T-helper 2 cell treated with Interferon-gamma antibody and Interleukin-4, amounts not matched to agents 5 μg/mL and 100 μg/mL, for 36 hours (primary cell): ENCODE data around the gene ADRB1.

ENCODE experiments used
- DNase-seq: peaks from one replicate; pipeline ENCODE4 v3.0.0; 2021; ENCODE audit warnings: low spot score
- H3K27ac Mint-ChIP-seq: one replicate; pipeline ENCODE4 v1.8.0; 2021; ENCODE audit warnings: mild to moderate bottlenecking, mixed read lengths
- H3K27me3 Mint-ChIP-seq: one replicate; pipeline ENCODE4 v1.8.0; 2021; ENCODE audit warnings: low read depth, mixed read lengths
- H3K36me3 Mint-ChIP-seq: one replicate; pipeline ENCODE4 v1.8.0; 2021; ENCODE audit warnings: low read depth, mixed read lengths
- H3K4me1 Mint-ChIP-seq: one replicate; pipeline ENCODE4 v1.8.0; 2021; ENCODE audit warnings: low read depth, mixed read lengths
- H3K4me3 Mint-ChIP-seq: one replicate; pipeline ENCODE4 v1.8.0; 2022; ENCODE audit warnings: mild to moderate bottlenecking, moderate library complexity, mixed read lengths
- H3K9me3 Mint-ChIP-seq: one replicate; pipeline ENCODE4 v1.8.0; 2021; ENCODE audit warnings: mixed read lengths

Gene ADRB1

GRCh38 chr10:114057855-114058254 is 14.2 kb downstream of the ADRB1 start:
- H3K27ac Mint-ChIP-seq, result no peak overlapping the region
- no peak overlapping the region for H3K4me3 Mint-ChIP-seq
- no peaks in the 10 kb centered on the region for H3K36me3 Mint-ChIP-seq
- H3K9me3 Mint-ChIP-seq, result no peaks in the 10 kb centered on the region
- H3K27me3 Mint-ChIP-seq, result peaks cover 66% of the 10 kb centered on the region
- peaks cover 19% of the 10 kb centered on the region for H3K4me1 Mint-ChIP-seq
- no peak for DNase-seq

- Mint-ChIP-seq H3K4me3 (no peak overlapping the region), H3K9me3 (no peaks in the 10 kb centered on the region), H3K27me3 (peaks cover 67% of the 10 kb centered on the region), H3K27ac (no peak overlapping the region), H3K36me3 (no peaks in the 10 kb centered on the region), H3K4me1 (peaks cover 19% of the 10 kb centered on the region)
- DNase-seq, result no peak
Observed at GRCh38 chr10:114058297-114058696, 14.6 kb downstream of the ADRB1 start.

GRCh38 chr10:114059561-114059960 is 15.9 kb downstream of the ADRB1 start:
- Mint-ChIP-seq H3K27ac (no peak overlapping the region), H3K4me3 (no peak overlapping the region), H3K4me1 (peaks cover 19% of the 10 kb centered on the region), H3K36me3 (no peaks in the 10 kb centered on the region), H3K9me3 (no peaks in the 10 kb centered on the region), H3K27me3 (peaks cover 69% of the 10 kb centered on the region)
- DNase-seq, result no peak

- H3K36me3 Mint-ChIP-seq, result no peaks in the 10 kb centered on the region
- peaks cover 71% of the 10 kb centered on the region for H3K27me3 Mint-ChIP-seq
- no peaks in the 10 kb centered on the region for H3K9me3 Mint-ChIP-seq
- H3K4me3 Mint-ChIP-seq, result no peak overlapping the region
- DNase-seq, result no peak
- no peak overlapping the region for H3K27ac Mint-ChIP-seq
- H3K4me1 Mint-ChIP-seq, result peaks cover 19% of the 10 kb centered on the region
Observed at GRCh38 chr10:114060456-114060855, 16.8 kb downstream of the ADRB1 start.

- H3K27me3 Mint-ChIP-seq, result peaks cover 72% of the 10 kb centered on the region
- H3K9me3 Mint-ChIP-seq, result no peaks in the 10 kb centered on the region
- H3K4me1 Mint-ChIP-seq, result peaks cover 19% of the 10 kb centered on the region
- no peak for DNase-seq
- H3K36me3 Mint-ChIP-seq, result no peaks in the 10 kb centered on the region
- no peak overlapping the region for H3K27ac Mint-ChIP-seq
- H3K4me3 Mint-ChIP-seq, result peak overlapping the region; percentile 8
Observed at GRCh38 chr10:114061148-114061547, 17.5 kb downstream of the ADRB1 start.

- Mint-ChIP-seq H3K9me3 (no peaks in the 10 kb centered on the region), H3K27me3 (peaks cover 77% of the 10 kb centered on the region), H3K4me1 (peaks cover 19% of the 10 kb centered on the region), H3K4me3 (no peak overlapping the region), H3K27ac (no peak overlapping the region), H3K36me3 (no peaks in the 10 kb centered on the region)
- DNase-seq, result no peak
Observed at GRCh38 chr10:114061789-114062188, 18.1 kb downstream of the ADRB1 start.

GRCh38 chr10:114064151-114065048 is 20.7 kb downstream of the ADRB1 start:
- no peak for DNase-seq
- Mint-ChIP-seq H3K27ac (no peak overlapping the region), H3K9me3 (no peaks in the 10 kb centered on the region), H3K4me1 (peaks cover 27% of the 10 kb centered on the region), H3K4me3 (no peak overlapping the region), H3K27me3 (peaks cover 68% of the 10 kb centered on the region), H3K36me3 (no peaks in the 10 kb centered on the region)

GRCh38 chr10:114065049-114065435 is 21.4 kb downstream of the ADRB1 start:
- Mint-ChIP-seq H3K27ac (no peak overlapping the region), H3K4me1 (peaks cover 22% of the 10 kb centered on the region), H3K9me3 (no peaks in the 10 kb centered on the region), H3K27me3 (peaks cover 65% of the 10 kb centered on the region), H3K4me3 (no peak overlapping the region), H3K36me3 (no peaks in the 10 kb centered on the region)
- DNase-seq, result no peak

GRCh38 chr10:114068054-114068707 is 24.5 kb downstream of the ADRB1 start:
- Mint-ChIP-seq H3K9me3 (no peaks in the 10 kb centered on the region), H3K27me3 (peaks cover 62% of the 10 kb centered on the region), H3K36me3 (no peaks in the 10 kb centered on the region), H3K27ac (no peak overlapping the region), H3K4me1 (peaks cover 15% of the 10 kb centered on the region), H3K4me3 (no peak overlapping the region)
- no peak for DNase-seq

GRCh38 chr10:114070710-114071109 is 27.0 kb downstream of the ADRB1 start:
- no peaks in the 10 kb centered on the region for H3K9me3 Mint-ChIP-seq
- H3K4me1 Mint-ChIP-seq, result peaks cover 23% of the 10 kb centered on the region
- H3K4me3 Mint-ChIP-seq, result no peak overlapping the region
- H3K27ac Mint-ChIP-seq, result no peak overlapping the region
- H3K36me3 Mint-ChIP-seq, result no peaks in the 10 kb centered on the region
- no peak for DNase-seq
- H3K27me3 Mint-ChIP-seq, result peaks cover 49% of the 10 kb centered on the region

- Mint-ChIP-seq H3K36me3 (no peaks in the 10 kb centered on the region), H3K27me3 (peaks cover 51% of the 10 kb centered on the region), H3K4me1 (peaks cover 23% of the 10 kb centered on the region), H3K9me3 (no peaks in the 10 kb centered on the region), H3K27ac (no peak overlapping the region), H3K4me3 (no peak overlapping the region)
- no peak for DNase-seq
Observed at GRCh38 chr10:114071178-114071577, 27.5 kb downstream of the ADRB1 start.

GRCh38 chr10:114073395-114074186 is 29.9 kb downstream of the ADRB1 start:
- Mint-ChIP-seq H3K4me1 (peaks cover 13% of the 10 kb centered on the region), H3K27ac (no peak overlapping the region), H3K27me3 (peaks cover 54% of the 10 kb centered on the region), H3K36me3 (no peaks in the 10 kb centered on the region), H3K9me3 (no peaks in the 10 kb centered on the region), H3K4me3 (peak overlapping the region; percentile 17)
- DNase-seq, result no peak

- Mint-ChIP-seq H3K27me3 (peaks cover 62% of the 10 kb centered on the region), H3K36me3 (no peaks in the 10 kb centered on the region), H3K9me3 (no peaks in the 10 kb centered on the region), H3K4me3 (no peak overlapping the region), H3K4me1 (peaks cover 12% of the 10 kb centered on the region), H3K27ac (no peak overlapping the region)
- no peak for DNase-seq
Observed at GRCh38 chr10:114075093-114075492, 31.4 kb downstream of the ADRB1 start.

- DNase-seq, result no peak
- H3K36me3 Mint-ChIP-seq, result no peaks in the 10 kb centered on the region
- peaks cover 8% of the 10 kb centered on the region for H3K4me1 Mint-ChIP-seq
- peaks cover 62% of the 10 kb centered on the region for H3K27me3 Mint-ChIP-seq
- H3K4me3 Mint-ChIP-seq, result no peak overlapping the region
- no peaks in the 10 kb centered on the region for H3K9me3 Mint-ChIP-seq
- H3K27ac Mint-ChIP-seq, result no peak overlapping the region
Observed at GRCh38 chr10:114077347-114077746, 33.7 kb downstream of the ADRB1 start.
